HepG2 (cell line): Measurements from ENCODE around the gene ATXN1L. TPM values are rescaled to one million over a fixed set of nuclear protein-coding genes. Genes with fewer than 3 reads are reported as not detected.
A peak's percentile ranks its signal among the peaks of the same experiment; 100 is the strongest.

Experiments
- CAMTA2 ChIP-seq: sonication (generic); formaldehyde crosslinking; IDR thresholded peaks from 2 replicates; pipeline ENCODE4 v1.4.0; 2020; ENCODE audit warnings: mild to moderate bottlenecking, missing genetic modification reagents, borderline replicate concordance
- EED ChIP-seq: sonication (generic); formaldehyde crosslinking; IDR thresholded peaks from 2 replicates; pipeline ENCODE4 v1.5.0; 2020; ENCODE audit warnings: mild to moderate bottlenecking, missing genetic modification reagents
- FOSL1 ChIP-seq: sonication (generic); formaldehyde crosslinking; IDR thresholded peaks from 2 replicates; pipeline ENCODE4 v1.9.0; 2021; ENCODE audit warnings: missing genetic modification reagents, borderline replicate concordance
- JUNB ChIP-seq: sonication (generic); formaldehyde crosslinking; IDR thresholded peaks from 2 replicates; pipeline ENCODE4 v1.8.0; 2022; ENCODE audit warnings: missing genetic modification reagents, mild to moderate bottlenecking, borderline replicate concordance
- PAX8 ChIP-seq: sonication (generic); formaldehyde crosslinking; IDR thresholded peaks from 2 replicates; pipeline ENCODE4 v1.8.0; 2022; ENCODE audit warnings: mild to moderate bottlenecking, missing genetic modification reagents, borderline replicate concordance
- RARG ChIP-seq: sonication (generic); formaldehyde crosslinking; IDR thresholded peaks from 2 replicates; pipeline ENCODE4 v1.4.0; 2020; ENCODE audit warnings: low read depth, mild to moderate bottlenecking, missing genetic modification reagents
- SMARCE1 ChIP-seq: fragments of 450-650 bp; IDR thresholded peaks from 2 replicates; pipeline ENCODE4 v1.6.1; 2017; ENCODE audit warnings: borderline replicate concordance
- TGIF2 ChIP-seq: IDR thresholded peaks from 2 replicates; pipeline ENCODE4 v1.6.1; 2016; ENCODE audit warnings: control low read depth, missing compliant biosample characterization
- ZNF558 ChIP-seq: sonication (generic); formaldehyde crosslinking; IDR thresholded peaks from 2 replicates; pipeline ENCODE4 v1.9.0; 2022; ENCODE audit warnings: mild to moderate bottlenecking, missing genetic modification reagents, borderline replicate concordance
- ZNF572 ChIP-seq: sonication (generic); formaldehyde crosslinking; IDR thresholded peaks from 2 replicates; pipeline ENCODE4 v1.5.1; 2020; ENCODE audit warnings: mild to moderate bottlenecking, missing genetic modification reagents
- ZSCAN25 ChIP-seq: sonication (generic); formaldehyde crosslinking; IDR thresholded peaks from 2 replicates; pipeline ENCODE4 v1.8.0; 2022; ENCODE audit warnings: mild to moderate bottlenecking, missing genetic modification reagents
- polyA plus RNA-seq, 8 experiments: library from polyadenylated mRNA; depleted of rRNA in 3 of 8; stranded (reverse) in 7 of 8; unstranded in 1 of 8; fragments of >200 nt; fragmentation: Illumina TruSeq in 4 of 8; extraction: Trizol in 4 of 8; gene quantifications; 2 replicates each; pipeline versions ENCODE4 v1.2.1 to v1.2.3, GENCODE V29; 2011 to 2016; ENCODE audit warnings: low read depth in 4 of 8, missing spikeins in 1 of 8, mixed read lengths in 1 of 8; ENCODE audit not compliant: insufficient read depth in 1 of 8
- total RNA-seq, 5 experiments: library from RNA; depleted of rRNA; stranded (reverse); fragments of >200 nt; fragmentation: Illumina TruSeq; extraction: Trizol; gene quantifications; 2 replicates each; pipeline ENCODE4 v1.2.3, GENCODE V29; 2016; ENCODE audit warnings: low read depth in 1 of 5
- TF ChIP-seq, protein P1 (sequence below): sonication (generic); formaldehyde crosslinking; IDR thresholded peaks from 2 replicates; pipeline ENCODE4 v1.4.0; 2020; ENCODE audit warnings: missing genetic modification reagents, borderline replicate concordance
- TF ChIP-seq, protein P2 (sequence below): sonication (generic); formaldehyde crosslinking; IDR thresholded peaks from 2 replicates; pipeline ENCODE4 v1.5.1; 2020; ENCODE audit warnings: missing genetic modification reagents, mild to moderate bottlenecking, borderline replicate concordance
- TF ChIP-seq, protein P3 (sequence below): sonication (generic); formaldehyde crosslinking; IDR thresholded peaks from 2 replicates; pipeline ENCODE4 v1.4.0; 2020; ENCODE audit warnings: mild to moderate bottlenecking, missing genetic modification reagents
- TF ChIP-seq, protein P4 (sequence below): sonication (generic); formaldehyde crosslinking; conservative IDR thresholded peaks from 2 replicates; pipeline ENCODE4 v1.4.0; 2020; ENCODE audit warnings: missing genetic modification reagents

Gene ATXN1L
- total and polyA plus RNA-seq, 2 of the 13 experiments (the other 11 are each of a cell fraction or from before 2014, with no cell fraction given) = 20.0 to 22.4 TPM

DNA sequence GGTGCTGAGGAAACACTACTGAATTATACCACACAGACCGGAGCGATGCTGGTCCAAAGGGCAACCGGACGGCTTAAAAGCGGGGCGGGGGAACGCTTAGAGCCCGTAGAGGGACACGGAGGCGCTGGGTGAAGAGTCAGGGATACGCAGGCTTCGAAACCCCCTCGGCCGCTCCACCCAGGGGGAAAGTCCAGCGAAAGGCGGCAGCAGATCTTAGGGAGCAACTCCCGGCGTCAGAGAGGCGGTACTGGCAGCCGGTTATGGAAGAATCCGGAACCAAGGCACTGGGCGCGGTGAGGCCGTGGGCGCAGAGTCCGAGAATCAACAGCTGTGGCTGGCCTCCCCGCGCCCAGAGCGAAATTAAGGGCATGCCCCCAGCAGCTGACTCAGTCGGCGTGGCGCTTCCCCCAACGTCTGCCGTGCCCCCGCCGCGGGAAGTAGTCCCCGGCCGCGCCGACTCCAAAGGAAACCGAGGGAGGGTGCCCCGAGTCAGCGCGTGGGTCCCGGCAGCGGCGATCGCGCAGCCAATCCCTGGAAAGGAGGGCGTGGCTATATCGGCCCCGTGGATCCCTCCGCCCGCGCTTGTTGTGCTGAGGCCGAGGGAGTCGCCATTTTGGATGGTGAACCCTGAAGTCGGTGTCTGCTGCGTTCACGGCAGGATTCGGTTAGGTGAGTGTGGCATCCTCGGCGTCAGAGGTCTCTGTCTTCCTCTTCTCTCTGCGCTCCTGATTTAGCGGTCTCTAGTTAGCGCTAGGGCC is 49.3 kb downstream of the ATXN1L start, which contains the start of gene IST1 (continued):
- TF ChIP-seq, protein P1, sequence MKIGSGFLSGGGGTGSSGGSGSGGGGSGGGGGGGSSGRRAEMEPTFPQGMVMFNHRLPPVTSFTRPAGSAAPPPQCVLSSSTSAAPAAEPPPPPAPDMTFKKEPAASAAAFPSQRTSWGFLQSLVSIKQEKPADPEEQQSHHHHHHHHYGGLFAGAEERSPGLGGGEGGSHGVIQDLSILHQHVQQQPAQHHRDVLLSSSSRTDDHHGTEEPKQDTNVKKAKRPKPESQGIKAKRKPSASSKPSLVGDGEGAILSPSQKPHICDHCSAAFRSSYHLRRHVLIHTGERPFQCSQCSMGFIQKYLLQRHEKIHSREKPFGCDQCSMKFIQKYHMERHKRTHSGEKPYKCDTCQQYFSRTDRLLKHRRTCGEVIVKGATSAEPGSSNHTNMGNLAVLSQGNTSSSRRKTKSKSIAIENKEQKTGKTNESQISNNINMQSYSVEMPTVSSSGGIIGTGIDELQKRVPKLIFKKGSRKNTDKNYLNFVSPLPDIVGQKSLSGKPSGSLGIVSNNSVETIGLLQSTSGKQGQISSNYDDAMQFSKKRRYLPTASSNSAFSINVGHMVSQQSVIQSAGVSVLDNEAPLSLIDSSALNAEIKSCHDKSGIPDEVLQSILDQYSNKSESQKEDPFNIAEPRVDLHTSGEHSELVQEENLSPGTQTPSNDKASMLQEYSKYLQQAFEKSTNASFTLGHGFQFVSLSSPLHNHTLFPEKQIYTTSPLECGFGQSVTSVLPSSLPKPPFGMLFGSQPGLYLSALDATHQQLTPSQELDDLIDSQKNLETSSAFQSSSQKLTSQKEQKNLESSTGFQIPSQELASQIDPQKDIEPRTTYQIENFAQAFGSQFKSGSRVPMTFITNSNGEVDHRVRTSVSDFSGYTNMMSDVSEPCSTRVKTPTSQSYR (CRISPR knock-in tag) = peak; percentile 63; the same call in 1 of the 2 replicates
- TF ChIP-seq SMARCE1 (no peak), RARG (CRISPR knock-in tag) (peak; percentile 61; the same call in 1 of the 2 replicates), JUNB (peak; percentile 77), PAX8 (peak; percentile 93; the same call in 1 of the 2 replicates), CAMTA2 (CRISPR knock-in tag) (no peak), FOSL1 (CRISPR knock-in tag) (peak; percentile 83), EED (CRISPR knock-in tag) (peak; percentile 95), TGIF2 (CRISPR knock-in tag) (peak; percentile 94; the same call in 1 of the 2 replicates), ZNF572 (CRISPR knock-in tag) (no peak), ZNF558 (peak; percentile 99), ZSCAN25 (CRISPR knock-in tag) (peak; percentile 85)
- TF ChIP-seq, protein P2, sequence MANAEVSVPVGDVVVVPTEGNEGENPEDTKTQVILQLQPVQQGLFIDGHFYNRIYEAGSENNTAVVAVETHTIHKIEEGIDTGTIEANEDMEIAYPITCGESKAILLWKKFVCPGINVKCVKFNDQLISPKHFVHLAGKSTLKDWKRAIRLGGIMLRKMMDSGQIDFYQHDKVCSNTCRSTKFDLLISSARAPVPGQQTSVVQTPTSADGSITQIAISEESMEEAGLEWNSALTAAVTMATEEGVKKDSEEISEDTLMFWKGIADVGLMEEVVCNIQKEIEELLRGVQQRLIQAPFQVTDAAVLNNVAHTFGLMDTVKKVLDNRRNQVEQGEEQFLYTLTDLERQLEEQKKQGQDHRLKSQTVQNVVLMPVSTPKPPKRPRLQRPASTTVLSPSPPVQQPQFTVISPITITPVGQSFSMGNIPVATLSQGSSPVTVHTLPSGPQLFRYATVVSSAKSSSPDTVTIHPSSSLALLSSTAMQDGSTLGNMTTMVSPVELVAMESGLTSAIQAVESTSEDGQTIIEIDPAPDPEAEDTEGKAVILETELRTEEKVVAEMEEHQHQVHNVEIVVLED = peak; percentile 96
- TF ChIP-seq, protein P3, sequence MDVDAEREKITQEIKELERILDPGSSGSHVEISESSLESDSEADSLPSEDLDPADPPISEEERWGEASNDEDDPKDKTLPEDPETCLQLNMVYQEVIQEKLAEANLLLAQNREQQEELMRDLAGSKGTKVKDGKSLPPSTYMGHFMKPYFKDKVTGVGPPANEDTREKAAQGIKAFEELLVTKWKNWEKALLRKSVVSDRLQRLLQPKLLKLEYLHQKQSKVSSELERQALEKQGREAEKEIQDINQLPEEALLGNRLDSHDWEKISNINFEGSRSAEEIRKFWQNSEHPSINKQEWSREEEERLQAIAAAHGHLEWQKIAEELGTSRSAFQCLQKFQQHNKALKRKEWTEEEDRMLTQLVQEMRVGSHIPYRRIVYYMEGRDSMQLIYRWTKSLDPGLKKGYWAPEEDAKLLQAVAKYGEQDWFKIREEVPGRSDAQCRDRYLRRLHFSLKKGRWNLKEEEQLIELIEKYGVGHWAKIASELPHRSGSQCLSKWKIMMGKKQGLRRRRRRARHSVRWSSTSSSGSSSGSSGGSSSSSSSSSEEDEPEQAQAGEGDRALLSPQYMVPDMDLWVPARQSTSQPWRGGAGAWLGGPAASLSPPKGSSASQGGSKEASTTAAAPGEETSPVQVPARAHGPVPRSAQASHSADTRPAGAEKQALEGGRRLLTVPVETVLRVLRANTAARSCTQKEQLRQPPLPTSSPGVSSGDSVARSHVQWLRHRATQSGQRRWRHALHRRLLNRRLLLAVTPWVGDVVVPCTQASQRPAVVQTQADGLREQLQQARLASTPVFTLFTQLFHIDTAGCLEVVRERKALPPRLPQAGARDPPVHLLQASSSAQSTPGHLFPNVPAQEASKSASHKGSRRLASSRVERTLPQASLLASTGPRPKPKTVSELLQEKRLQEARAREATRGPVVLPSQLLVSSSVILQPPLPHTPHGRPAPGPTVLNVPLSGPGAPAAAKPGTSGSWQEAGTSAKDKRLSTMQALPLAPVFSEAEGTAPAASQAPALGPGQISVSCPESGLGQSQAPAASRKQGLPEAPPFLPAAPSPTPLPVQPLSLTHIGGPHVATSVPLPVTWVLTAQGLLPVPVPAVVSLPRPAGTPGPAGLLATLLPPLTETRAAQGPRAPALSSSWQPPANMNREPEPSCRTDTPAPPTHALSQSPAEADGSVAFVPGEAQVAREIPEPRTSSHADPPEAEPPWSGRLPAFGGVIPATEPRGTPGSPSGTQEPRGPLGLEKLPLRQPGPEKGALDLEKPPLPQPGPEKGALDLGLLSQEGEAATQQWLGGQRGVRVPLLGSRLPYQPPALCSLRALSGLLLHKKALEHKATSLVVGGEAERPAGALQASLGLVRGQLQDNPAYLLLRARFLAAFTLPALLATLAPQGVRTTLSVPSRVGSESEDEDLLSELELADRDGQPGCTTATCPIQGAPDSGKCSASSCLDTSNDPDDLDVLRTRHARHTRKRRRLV = no peak
- TF ChIP-seq, protein P4, sequence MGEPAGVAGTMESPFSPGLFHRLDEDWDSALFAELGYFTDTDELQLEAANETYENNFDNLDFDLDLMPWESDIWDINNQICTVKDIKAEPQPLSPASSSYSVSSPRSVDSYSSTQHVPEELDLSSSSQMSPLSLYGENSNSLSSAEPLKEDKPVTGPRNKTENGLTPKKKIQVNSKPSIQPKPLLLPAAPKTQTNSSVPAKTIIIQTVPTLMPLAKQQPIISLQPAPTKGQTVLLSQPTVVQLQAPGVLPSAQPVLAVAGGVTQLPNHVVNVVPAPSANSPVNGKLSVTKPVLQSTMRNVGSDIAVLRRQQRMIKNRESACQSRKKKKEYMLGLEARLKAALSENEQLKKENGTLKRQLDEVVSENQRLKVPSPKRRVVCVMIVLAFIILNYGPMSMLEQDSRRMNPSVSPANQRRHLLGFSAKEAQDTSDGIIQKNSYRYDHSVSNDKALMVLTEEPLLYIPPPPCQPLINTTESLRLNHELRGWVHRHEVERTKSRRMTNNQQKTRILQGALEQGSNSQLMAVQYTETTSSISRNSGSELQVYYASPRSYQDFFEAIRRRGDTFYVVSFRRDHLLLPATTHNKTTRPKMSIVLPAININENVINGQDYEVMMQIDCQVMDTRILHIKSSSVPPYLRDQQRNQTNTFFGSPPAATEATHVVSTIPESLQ = 0 out of 2 replicates have a peak, but pooled peaks have one; percentile 32
